Stomach smooth muscle (tissue), 2 donors: ENCODE measurements around the gene SYNM.
A peak's percentile ranks its signal among the peaks of the same experiment; 100 is the strongest.
"Not testable (repeated sequence)": the region's sequence is repeated elsewhere in the genome, so short reads cannot be mapped to it uniquely, and the experiment has no call there.

Experiments used
- H3K27ac ChIP-seq: one replicate; pipeline ENCODE4 v1.7.0; 2013; ENCODE audit warnings: mild to moderate bottlenecking, low read length, inconsistent platforms
- H3K27me3 ChIP-seq, 2 donors: one replicate each; pipeline ENCODE4 v1.7.0; 2013; ENCODE audit warnings: low read length in 2 of 2; ENCODE audit not compliant: insufficient read depth in 2 of 2, control insufficient read depth in 1 of 2
- H3K36me3 ChIP-seq, 2 donors: one replicate each; pipeline ENCODE4 v1.7.0; 2013; ENCODE audit warnings: low read length in 2 of 2; ENCODE audit not compliant: control insufficient read depth in 2 of 2, insufficient read depth in 2 of 2
- H3K4me1 ChIP-seq: one replicate; pipeline ENCODE4 v1.7.0; 2013; ENCODE audit warnings: low read length; ENCODE audit not compliant: control insufficient read depth, insufficient read depth
- H3K4me3 ChIP-seq, 2 donors: one replicate each; pipeline ENCODE4 v1.7.0; 2013; ENCODE audit warnings: low read length in 2 of 2
- H3K9ac ChIP-seq, 2 donors: one replicate each; pipeline ENCODE4 v1.7.0; 2013; ENCODE audit warnings: low read length in 2 of 2, mild to moderate bottlenecking in 1 of 2
- H3K9me3 ChIP-seq, 2 donors: one replicate each; pipeline ENCODE4 v1.7.0; 2013; ENCODE audit warnings: low read length in 2 of 2; ENCODE audit not compliant: control insufficient read depth in 2 of 2
- donor health status: healthy.
- donor health status: Pancreatic carcinoma.

Gene SYNM, protein sequence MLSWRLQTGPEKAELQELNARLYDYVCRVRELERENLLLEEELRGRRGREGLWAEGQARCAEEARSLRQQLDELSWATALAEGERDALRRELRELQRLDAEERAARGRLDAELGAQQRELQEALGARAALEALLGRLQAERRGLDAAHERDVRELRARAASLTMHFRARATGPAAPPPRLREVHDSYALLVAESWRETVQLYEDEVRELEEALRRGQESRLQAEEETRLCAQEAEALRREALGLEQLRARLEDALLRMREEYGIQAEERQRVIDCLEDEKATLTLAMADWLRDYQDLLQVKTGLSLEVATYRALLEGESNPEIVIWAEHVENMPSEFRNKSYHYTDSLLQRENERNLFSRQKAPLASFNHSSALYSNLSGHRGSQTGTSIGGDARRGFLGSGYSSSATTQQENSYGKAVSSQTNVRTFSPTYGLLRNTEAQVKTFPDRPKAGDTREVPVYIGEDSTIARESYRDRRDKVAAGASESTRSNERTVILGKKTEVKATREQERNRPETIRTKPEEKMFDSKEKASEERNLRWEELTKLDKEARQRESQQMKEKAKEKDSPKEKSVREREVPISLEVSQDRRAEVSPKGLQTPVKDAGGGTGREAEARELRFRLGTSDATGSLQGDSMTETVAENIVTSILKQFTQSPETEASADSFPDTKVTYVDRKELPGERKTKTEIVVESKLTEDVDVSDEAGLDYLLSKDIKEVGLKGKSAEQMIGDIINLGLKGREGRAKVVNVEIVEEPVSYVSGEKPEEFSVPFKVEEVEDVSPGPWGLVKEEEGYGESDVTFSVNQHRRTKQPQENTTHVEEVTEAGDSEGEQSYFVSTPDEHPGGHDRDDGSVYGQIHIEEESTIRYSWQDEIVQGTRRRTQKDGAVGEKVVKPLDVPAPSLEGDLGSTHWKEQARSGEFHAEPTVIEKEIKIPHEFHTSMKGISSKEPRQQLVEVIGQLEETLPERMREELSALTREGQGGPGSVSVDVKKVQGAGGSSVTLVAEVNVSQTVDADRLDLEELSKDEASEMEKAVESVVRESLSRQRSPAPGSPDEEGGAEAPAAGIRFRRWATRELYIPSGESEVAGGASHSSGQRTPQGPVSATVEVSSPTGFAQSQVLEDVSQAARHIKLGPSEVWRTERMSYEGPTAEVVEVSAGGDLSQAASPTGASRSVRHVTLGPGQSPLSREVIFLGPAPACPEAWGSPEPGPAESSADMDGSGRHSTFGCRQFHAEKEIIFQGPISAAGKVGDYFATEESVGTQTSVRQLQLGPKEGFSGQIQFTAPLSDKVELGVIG (N-terminal part only)

DNA sequence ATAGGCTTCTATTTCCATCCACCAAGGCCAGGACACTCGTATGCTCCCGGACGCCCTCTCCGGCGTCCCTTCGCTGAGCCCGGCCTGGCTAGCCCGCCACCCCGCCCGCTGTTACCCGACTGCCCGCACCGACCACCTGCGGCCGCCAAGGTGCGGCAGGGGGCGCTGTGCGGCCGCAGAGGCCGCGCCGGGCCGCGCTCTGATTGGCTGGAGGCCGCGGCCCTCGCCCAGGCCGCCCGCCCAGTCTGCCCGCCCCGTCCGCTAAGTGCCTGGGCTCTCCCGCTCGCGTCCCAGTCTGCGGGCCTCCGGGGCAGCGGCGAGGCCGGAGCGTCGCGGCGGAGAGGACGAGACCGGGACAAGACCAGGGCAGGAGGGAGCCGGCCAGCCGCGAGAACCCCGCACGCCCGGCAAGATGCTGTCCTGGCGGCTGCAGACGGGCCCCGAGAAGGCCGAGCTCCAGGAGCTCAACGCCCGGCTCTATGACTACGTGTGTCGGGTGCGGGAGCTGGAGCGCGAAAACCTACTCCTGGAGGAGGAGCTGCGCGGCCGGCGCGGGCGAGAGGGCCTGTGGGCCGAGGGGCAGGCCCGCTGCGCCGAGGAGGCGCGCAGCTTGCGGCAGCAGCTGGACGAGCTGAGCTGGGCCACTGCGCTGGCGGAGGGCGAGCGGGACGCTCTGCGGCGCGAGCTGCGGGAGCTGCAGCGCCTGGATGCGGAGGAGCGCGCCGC is at the start of gene SYNM:
Gene SYNM, plus strand, starts transcription at position 293 of the 726 bp plus-strand sequence. Its CDS starts 120 bp downstream, at position 413.
- Histone ChIP-seq H3K36me3 (peaks cover 14 to 22% of the 10 kb centered on the region in 2 donors), H3K27ac (peak within 1 kb of the TSS; percentile 98), H3K9ac (peak within 1 kb of the TSS; percentile 96 to 97), H3K9me3 (no peaks in the 10 kb centered on the region), H3K27me3 (no peaks in the 10 kb centered on the region), H3K4me3 (peak within 1 kb of the TSS; percentile 77 to 91), H3K4me1 (peaks cover 36% of the 10 kb centered on the region)

DNA sequence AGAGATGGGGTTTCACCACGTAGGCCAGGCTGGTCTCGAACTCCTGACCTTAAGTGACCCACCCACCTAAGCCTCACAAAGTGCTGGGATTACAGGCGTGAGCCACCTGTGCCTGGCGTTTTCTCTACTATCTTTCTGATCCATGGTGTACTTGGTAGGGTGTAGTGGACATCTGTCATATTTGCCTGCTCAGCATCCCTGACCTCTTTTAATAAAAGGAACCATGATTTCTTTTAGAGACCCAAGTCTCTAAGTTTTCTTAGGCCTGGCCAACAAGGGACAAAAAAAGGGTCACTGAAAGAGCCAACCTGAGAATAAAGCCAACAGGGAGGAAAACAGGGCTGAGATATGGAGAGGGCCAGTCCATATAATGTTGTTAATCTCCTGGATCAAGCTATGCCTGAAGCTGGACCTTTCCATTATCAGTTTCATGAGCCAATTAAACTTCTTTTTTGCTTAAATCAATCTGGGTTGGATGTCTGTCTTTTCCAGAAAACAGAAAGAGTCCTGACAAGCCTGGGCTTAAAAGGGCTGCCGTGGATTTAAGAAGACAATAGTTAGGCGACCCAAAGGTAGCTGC is 49.2 kb upstream of the SYNM start:
- H3K9ac ChIP-seq = no peak overlapping the region
- no peaks in the 10 kb centered on the region for H3K36me3 ChIP-seq
- no peaks in the 10 kb centered on the region for H3K27me3 ChIP-seq
- no peak overlapping the region for H3K4me3 ChIP-seq
- no peak overlapping the region for H3K27ac ChIP-seq
- H3K9me3 ChIP-seq = no peaks in the 10 kb centered on the region
- peaks cover 19% of the 10 kb centered on the region for H3K4me1 ChIP-seq

DNA sequence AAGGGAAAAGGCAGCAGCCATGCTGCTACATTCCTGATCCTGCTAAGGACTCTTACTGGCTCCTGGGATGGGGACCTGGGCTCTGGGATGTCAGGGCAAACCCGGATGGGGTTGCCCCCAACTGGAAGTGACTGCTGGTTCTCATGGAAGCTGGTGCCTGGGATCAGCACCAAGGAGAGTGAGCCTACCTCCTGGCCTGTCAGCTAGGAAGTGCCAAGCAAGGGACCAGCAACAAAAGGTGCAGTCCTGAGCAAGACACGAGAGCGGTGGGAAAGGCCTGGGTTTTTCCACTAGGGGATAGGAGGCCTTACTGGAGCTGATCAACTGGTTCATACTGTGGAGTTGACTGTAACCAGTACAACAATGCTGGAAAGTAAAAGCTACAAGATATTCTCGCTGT is 47.9 kb upstream of the SYNM start:
- no peak overlapping the region for H3K27ac ChIP-seq
- H3K4me3 ChIP-seq = no peak overlapping the region
- H3K36me3 ChIP-seq = no peaks in the 10 kb centered on the region
- H3K9ac ChIP-seq = no peak overlapping the region
- no peaks in the 10 kb centered on the region for H3K9me3 ChIP-seq
- H3K4me1 ChIP-seq = peaks cover 19% of the 10 kb centered on the region
- no peaks in the 10 kb centered on the region for H3K27me3 ChIP-seq

DNA sequence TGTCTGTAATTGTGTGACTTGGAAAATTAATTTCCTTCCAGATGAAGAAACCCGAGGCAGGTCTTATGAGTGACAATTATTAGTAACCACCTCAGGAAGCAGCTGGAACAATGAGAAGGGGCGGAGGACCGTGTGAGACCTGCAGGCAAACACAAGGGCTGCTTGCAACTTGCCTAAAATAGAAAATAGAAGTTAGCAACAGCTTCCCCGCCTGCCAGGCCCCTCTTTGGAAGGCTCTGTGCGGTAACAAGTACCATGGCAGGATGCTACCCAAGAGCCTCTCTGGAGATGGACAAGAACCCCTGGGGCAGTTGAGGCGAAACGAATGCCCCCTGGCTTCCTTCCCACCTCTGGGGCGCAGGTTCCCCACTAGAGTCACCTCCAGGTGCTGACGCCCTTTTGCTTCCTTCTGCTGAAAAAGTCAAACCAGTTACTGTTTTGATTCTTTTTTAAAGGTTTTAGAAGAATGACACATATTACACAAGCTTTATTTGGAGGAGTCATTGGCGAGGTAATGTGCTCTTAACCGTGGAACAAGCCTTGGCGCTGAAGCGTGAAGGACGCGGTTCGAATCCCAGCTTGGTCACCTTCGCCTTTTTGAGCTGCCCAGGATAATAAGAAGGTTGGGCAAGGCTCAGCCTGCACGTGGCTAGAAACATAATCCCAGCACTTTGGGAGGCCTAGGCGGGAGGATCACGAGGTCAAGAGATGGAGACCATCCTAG is 47.0 kb upstream of the SYNM start:
- Histone ChIP-seq H3K9ac (peak overlapping the region in 1 of 2 donors; percentile 68), H3K4me1 (peaks cover 19% of the 10 kb centered on the region), H3K4me3 (no peak overlapping the region), H3K36me3 (no peaks in the 10 kb centered on the region), H3K9me3 (no peaks in the 10 kb centered on the region), H3K27ac (peak overlapping the region; percentile 74), H3K27me3 (no peaks in the 10 kb centered on the region)

DNA sequence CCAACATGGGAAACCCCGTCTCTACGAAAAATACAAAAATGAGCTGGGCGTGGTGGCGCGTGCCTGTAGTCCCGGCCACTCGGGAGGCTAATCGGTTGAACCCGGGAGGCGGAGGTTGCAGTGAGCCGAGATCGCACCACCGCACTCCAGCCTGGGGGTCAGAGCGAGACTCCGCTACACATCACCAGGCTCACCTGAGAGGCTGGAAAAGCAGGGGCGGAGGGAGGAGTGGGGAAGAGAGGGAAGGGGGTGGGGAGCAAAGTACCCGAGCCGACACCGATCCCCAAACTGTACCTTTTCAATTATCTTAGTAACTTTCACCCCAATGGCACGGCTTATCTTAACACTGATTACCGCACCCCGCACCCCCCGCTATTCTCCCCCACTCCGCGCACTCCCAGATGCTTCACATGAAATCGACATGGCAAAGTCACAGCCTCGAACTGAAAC is 46.4 kb upstream of the SYNM start:
- Histone ChIP-seq H3K27me3 (no peaks in the 10 kb centered on the region), H3K36me3 (no peaks in the 10 kb centered on the region), H3K27ac (peak overlapping the region; percentile 74), H3K9ac (peak overlapping the region; percentile 36 to 68), H3K9me3 (no peaks in the 10 kb centered on the region), H3K4me1 (peaks cover 19% of the 10 kb centered on the region), H3K4me3 (peak overlapping the region; percentile 56 to 65)

DNA sequence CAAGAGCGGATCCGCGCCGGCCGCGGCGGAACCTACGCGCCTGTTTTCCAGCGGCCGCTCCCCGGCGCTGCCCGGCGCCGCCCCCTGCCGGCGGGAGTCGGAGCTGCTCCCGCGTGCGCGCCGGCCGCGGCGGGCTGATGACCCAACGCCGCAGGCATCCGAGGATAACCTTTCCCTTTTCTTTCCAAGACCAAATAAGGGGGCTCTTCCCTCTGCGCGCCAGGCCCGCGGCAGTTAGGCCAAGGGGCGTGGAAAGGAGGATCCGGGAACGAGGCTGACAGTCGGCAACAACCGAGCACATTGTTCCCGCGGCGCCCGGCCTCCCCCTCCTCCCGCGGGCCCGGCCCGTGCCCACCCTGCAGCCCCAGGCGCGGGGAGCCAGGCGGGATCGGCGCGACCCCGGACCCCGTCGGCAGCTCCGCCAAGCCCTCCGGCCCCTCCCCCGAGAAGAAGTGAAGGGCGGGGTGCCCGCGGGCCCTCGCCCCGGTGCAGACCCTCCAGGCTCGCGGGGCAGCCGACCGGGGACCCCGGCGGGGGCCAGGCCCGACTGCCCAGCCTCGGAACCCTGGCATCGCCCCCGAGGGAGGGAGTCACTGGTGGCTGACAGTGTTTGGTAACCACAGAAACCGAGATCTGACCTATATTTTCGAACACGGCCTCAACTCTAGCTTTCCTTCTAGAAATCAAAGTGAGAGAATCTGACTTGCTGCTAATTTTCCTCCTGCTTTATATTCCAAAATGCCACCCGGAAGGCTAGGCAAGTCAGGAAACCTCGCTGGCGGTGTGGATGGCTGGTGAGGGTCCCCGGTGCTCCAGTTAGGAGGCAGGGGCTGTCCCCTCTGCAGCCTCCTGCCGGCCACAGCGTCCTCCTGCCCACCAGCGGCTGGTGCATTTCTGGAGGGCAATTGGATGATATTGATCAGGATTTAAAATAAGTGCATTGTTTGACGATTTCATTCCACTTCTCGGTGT is 45.6 kb upstream of the SYNM start:
- Histone ChIP-seq H3K4me3 (peak overlapping the region; percentile 33 to 73), H3K27me3 (no peaks in the 10 kb centered on the region), H3K9ac (peak overlapping the region; percentile 88 to 91), H3K36me3 (no peaks in the 10 kb centered on the region), H3K9me3 (no peaks in the 10 kb centered on the region), H3K27ac (peak overlapping the region; percentile 95), H3K4me1 (peaks cover 19% of the 10 kb centered on the region)

DNA sequence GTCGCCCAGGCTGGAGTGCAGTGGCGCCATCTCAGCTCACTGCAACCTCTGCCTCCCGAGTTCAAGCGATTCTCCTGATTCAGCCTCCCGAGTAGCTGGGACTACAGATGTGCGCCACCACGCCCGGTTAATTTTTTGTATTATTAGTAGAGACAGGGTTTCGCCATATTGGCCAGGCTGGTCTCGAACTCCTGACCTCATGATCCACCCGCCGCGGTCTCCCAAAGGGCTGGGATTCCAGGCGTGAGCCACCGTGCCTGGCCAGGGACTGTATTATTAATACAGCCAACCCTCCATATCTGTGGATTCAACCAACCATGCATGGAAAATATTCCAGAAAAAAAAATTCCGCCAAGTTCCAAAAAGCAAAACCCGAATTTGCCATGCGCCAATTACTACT is 44.7 kb upstream of the SYNM start:
- not testable (repeated sequence) for H3K36me3 ChIP-seq, H3K4me3 ChIP-seq, H3K9me3 ChIP-seq, H3K27me3 ChIP-seq
- peak overlapping the region in 1 of 2 donors; percentile 88 for H3K9ac ChIP-seq
- H3K4me1 ChIP-seq = peaks cover 19% of the 10 kb centered on the region
- peak overlapping the region; percentile 95 for H3K27ac ChIP-seq

DNA sequence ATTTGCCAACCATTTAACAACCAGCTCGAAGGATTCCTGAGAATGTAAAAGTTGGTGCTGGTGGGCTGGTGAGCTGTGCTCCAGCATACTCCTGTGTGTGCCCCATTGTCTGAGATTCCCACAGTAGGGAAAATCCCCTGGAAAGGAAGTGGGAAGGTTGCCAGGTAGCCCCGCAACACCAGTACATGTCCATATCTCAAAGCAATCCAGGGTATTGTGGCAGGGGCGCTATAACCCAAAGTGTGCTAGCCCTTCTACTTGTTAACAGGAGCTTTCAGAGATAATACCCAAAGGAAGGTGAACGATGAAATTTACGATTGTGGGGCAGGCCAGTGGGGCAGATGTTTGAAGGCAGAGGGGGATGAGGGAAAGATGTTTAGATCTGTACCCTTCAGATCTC is 42.7 kb upstream of the SYNM start:
- Histone ChIP-seq H3K9me3 (no peaks in the 10 kb centered on the region), H3K4me1 (peaks cover 17% of the 10 kb centered on the region), H3K36me3 (no peaks in the 10 kb centered on the region), H3K4me3 (no peak overlapping the region), H3K27me3 (no peaks in the 10 kb centered on the region), H3K27ac (no peak overlapping the region), H3K9ac (no peak overlapping the region)
